ENCODE data around the gene SMAD3.

- TF ChIP-seq CTCF (conservative IDR thresholded peaks at IDR 0.05) (no peak), ZFX (IDR thresholded peaks at IDR 0.05) (no peak)
These were observed 52.0 kb downstream of the SMAD3 start for GRCh38 chr15:67117370-67117769.

Measured in C4-2B (cell line).